Adrenal gland (tissue), 5 donors: ENCODE results near the gene VRK2.

ENCODE experiments used
- CTCF ChIP-seq, 6 experiments: fragments of 450-650 bp in 4 of 6; fragments of 200-600 bp in 2 of 6; sonication (generic) in 1 of 6; IDR thresholded peaks; 1 replicate in 5 of 6; 2 replicates in 1 of 6; pipeline versions ENCODE4 v1.5.1 to v1.8.0; 2016 to 2021; ENCODE audit warnings: antibody characterized with exemption in 6 of 6, mild to moderate bottlenecking in 2 of 6, moderate library complexity in 1 of 6
- POLR2A ChIP-seq, 2 donors: fragments of 450-650 bp; IDR thresholded peaks; one replicate each; pipeline ENCODE4 v1.6.1; 2017; ENCODE audit warnings: antibody characterized with exemption in 2 of 2, mild to moderate bottlenecking in 2 of 2, moderate library complexity in 1 of 2
- donor health status: DM: no; HTN: no; CAD: no.

GRCh38 chr2:58138396-58139030, 91.9 kb downstream of the VRK2 start:
- TF ChIP-seq CTCF (IDR thresholded peaks at IDR 0.05) (no peak), POLR2A (IDR thresholded peaks at IDR 0.05) (no peak)
